Neural progenitor cell (in vitro differentiated cells): Measurements from ENCODE around the gene KRTAP10-9. TPM values are rescaled to one million over a fixed set of nuclear protein-coding genes. Genes with fewer than 3 reads are reported as not detected.
"Not testable (repeated sequence)": the region's sequence is repeated elsewhere in the genome, so short reads cannot be mapped to it uniquely, and the experiment has no call there.

Source experiments
- DNase-seq: peaks from one replicate; pipeline ENCODE4 v3.0.0-alpha.2; 2016; ENCODE audit warnings: low spot score
- H2AFZ ChIP-seq: fragments of 200-600 bp; sonication (generic); replicated peaks from 2 replicates; pipeline ENCODE4 v1.6.1; 2016; ENCODE audit warnings: antibody characterized with exemption
- H3F3A ChIP-seq: fragments of 200-600 bp; sonication (generic); 2 replicates; pipeline ENCODE4 v1.6.1; 2016; ENCODE audit warnings: antibody characterized with exemption, low read depth
- H3K27ac ChIP-seq: fragments of 200-600 bp; sonication (generic); 2 replicates; pipeline ENCODE4 v1.5.1; 2016; ENCODE audit warnings: mild to moderate bottlenecking
- H3K27me3 ChIP-seq: fragments of 200-600 bp; sonication (generic); 2 replicates; pipeline ENCODE4 v1.6.1; 2016; ENCODE audit warnings: mild to moderate bottlenecking, moderate library complexity
- H3K36me3 ChIP-seq: fragments of 200-600 bp; sonication (generic); 2 replicates; pipeline ENCODE4 v1.5.1; 2016
- H3K4me1 ChIP-seq: fragments of 200-600 bp; sonication (generic); 2 replicates; pipeline ENCODE4 v1.6.1; 2016; ENCODE audit warnings: mixed run types
- H3K4me2 ChIP-seq: fragments of 200-600 bp; sonication (generic); 2 replicates; pipeline ENCODE4 v1.6.1; 2016
- H3K4me3 ChIP-seq: fragments of 200-600 bp; sonication (generic); 2 replicates; pipeline ENCODE4 v1.5.1; 2016
- H3K79me2 ChIP-seq: fragments of 200-600 bp; sonication (generic); 2 replicates; pipeline ENCODE4 v1.6.1; 2016; ENCODE audit warnings: low read depth
- H3K9ac ChIP-seq: fragments of 200-600 bp; sonication (generic); 2 replicates; pipeline ENCODE4 v1.6.1; 2016
- H3K9me3 ChIP-seq: fragments of 200-600 bp; sonication (generic); 2 replicates; pipeline ENCODE4 v1.5.1; 2016; ENCODE audit warnings: low read depth
- H4K20me1 ChIP-seq: fragments of 200-600 bp; sonication (generic); 2 replicates; pipeline ENCODE4 v1.6.1; 2016; ENCODE audit warnings: low read depth
- H3K27ac Mint-ChIP-seq: 3 replicates; pipeline ENCODE4 v1.8.0; 2021; ENCODE audit warnings: mixed read lengths
- H3K27me3 Mint-ChIP-seq: 2 replicates; pipeline ENCODE4 v1.8.0; 2022; ENCODE audit warnings: low read depth, mild to moderate bottlenecking, inconsistent platforms, moderate library complexity, mixed read lengths; ENCODE audit not compliant: insufficient read depth
- H3K36me3 Mint-ChIP-seq: 3 replicates; pipeline ENCODE4 v1.8.0; 2021; ENCODE audit warnings: mixed read lengths
- H3K4me1 Mint-ChIP-seq: 3 replicates; pipeline ENCODE4 v1.8.0; 2021; ENCODE audit warnings: mixed read lengths
- H3K4me3 Mint-ChIP-seq: 3 replicates; pipeline ENCODE4 v1.8.0; 2021; ENCODE audit warnings: mild to moderate bottlenecking, moderate library complexity, mixed read lengths
- H3K9me3 Mint-ChIP-seq: 3 replicates; pipeline ENCODE4 v1.8.0; 2020; ENCODE audit warnings: mixed read lengths
- CTCF ChIP-seq: fragments of 200-600 bp; sonication (generic); IDR thresholded peaks from 2 replicates; pipeline ENCODE4 v1.5.1; 2017; ENCODE audit warnings: antibody characterized with exemption, mild to moderate bottlenecking
- EZH2 ChIP-seq: fragments of 200-600 bp; sonication (generic); IDR thresholded peaks from 2 replicates; pipeline ENCODE4 v1.6.1; 2017; ENCODE audit warnings: antibody characterized with exemption, mild to moderate bottlenecking, moderate library complexity
- EZH2phosphoT487 ChIP-seq: fragments of 200-600 bp; sonication (generic); IDR thresholded peaks from 2 replicates; pipeline ENCODE4 v1.6.1; 2017; ENCODE audit warnings: antibody characterized with exemption
- total RNA-seq: library from RNA; depleted of rRNA; stranded (reverse); fragments of >200 nt; gene quantifications from 2 replicates; pipeline ENCODE4 v1.2.3, GENCODE V29; 2015; ENCODE audit warnings: low replicate concordance

The KRTAP10-9 gene
- total RNA-seq, 1 donor from 2014 or later = not detected

GRCh38 chr21:44658541-44658910 lies 31.6 kb downstream of the KRTAP10-9 start:
- no peak for DNase-seq
- TF ChIP-seq CTCF = no peak
- no peak for TF ChIP-seq EZH2
- TF ChIP-seq EZH2phosphoT487 = no peak
- Mint-ChIP-seq H3K4me3 (no peak overlapping the region), H3K27ac (no peak overlapping the region), H3K27me3 (peaks cover 5% of the 10 kb centered on the region), H3K9me3 (peaks cover 26% of the 10 kb centered on the region), H3K4me1 (no peaks in the 10 kb centered on the region), H3K36me3 (no peaks in the 10 kb centered on the region)
- peak overlapping the region; percentile 70 for H2AFZ ChIP-seq
- H3K79me2 ChIP-seq = no peaks in the 10 kb centered on the region
- H3K4me1 ChIP-seq = no peaks in the 10 kb centered on the region
- no peaks in the 10 kb centered on the region for H3K36me3 ChIP-seq
- no peak overlapping the region for H3K4me2 ChIP-seq
- no peak overlapping the region for H3K9ac ChIP-seq
- H3K27me3 ChIP-seq = no peaks in the 10 kb centered on the region
- no peaks in the 10 kb centered on the region for H4K20me1 ChIP-seq
- no peaks in the 10 kb centered on the region for H3F3A ChIP-seq
- H3K9me3 ChIP-seq = no peaks in the 10 kb centered on the region
- H3K27ac ChIP-seq = no peak overlapping the region
- no peak overlapping the region for H3K4me3 ChIP-seq

GRCh38 chr21:44658913-44659595 lies 32.2 kb downstream of the KRTAP10-9 start:
- Mint-ChIP-seq H3K9me3 (peaks cover 28% of the 10 kb centered on the region), H3K27ac (no peak overlapping the region), H3K36me3 (no peaks in the 10 kb centered on the region), H3K27me3 (peaks cover 5% of the 10 kb centered on the region), H3K4me1 (no peaks in the 10 kb centered on the region), H3K4me3 (no peak overlapping the region)
- Histone ChIP-seq H3K4me1 (no peaks in the 10 kb centered on the region), H3K4me2 (no peak overlapping the region), H3K4me3 (no peak overlapping the region), H3K9ac (no peak overlapping the region), H3K27me3 (no peaks in the 10 kb centered on the region), H4K20me1 (no peaks in the 10 kb centered on the region), H3K27ac (no peak overlapping the region), H3F3A (no peaks in the 10 kb centered on the region), H3K9me3 (no peaks in the 10 kb centered on the region), H2AFZ (peak overlapping the region; percentile 70), H3K36me3 (no peaks in the 10 kb centered on the region), H3K79me2 (no peaks in the 10 kb centered on the region)
- DNase-seq = no peak
- TF ChIP-seq CTCF (no peak), EZH2 (no peak)

GRCh38 chr21:44661567-44661966 lies 34.7 kb downstream of the KRTAP10-9 start:
- H3K27ac ChIP-seq, H3K79me2 ChIP-seq, H3K4me2 ChIP-seq, H3F3A ChIP-seq, H3K27me3 Mint-ChIP-seq, H3K4me1 Mint-ChIP-seq, H4K20me1 ChIP-seq, H3K36me3 ChIP-seq, H3K27me3 ChIP-seq, H3K27ac Mint-ChIP-seq, H3K9me3 ChIP-seq, H3K36me3 Mint-ChIP-seq, H3K9ac ChIP-seq, H3K4me3 Mint-ChIP-seq, H3K4me3 ChIP-seq, H3K4me1 ChIP-seq: not testable (repeated sequence)
- peaks cover 32% of the 10 kb centered on the region for H3K9me3 Mint-ChIP-seq
- peak; percentile 39 for DNase-seq
- peak overlapping the region; percentile 7 for H2AFZ ChIP-seq

- no peaks in the 10 kb centered on the region for H3K27me3 ChIP-seq
- no peaks in the 10 kb centered on the region for H3K36me3 Mint-ChIP-seq
- H3K9me3 Mint-ChIP-seq = peaks cover 26% of the 10 kb centered on the region
- no peaks in the 10 kb centered on the region for H3K36me3 ChIP-seq
- H2AFZ ChIP-seq = no peak overlapping the region
- no peaks in the 10 kb centered on the region for H4K20me1 ChIP-seq
- H3K27ac ChIP-seq = no peak overlapping the region
- no peak overlapping the region for H3K9ac ChIP-seq
- peaks cover 7% of the 10 kb centered on the region for H3K27me3 Mint-ChIP-seq
- H3K9me3 ChIP-seq = peaks cover 6% of the 10 kb centered on the region
- H3K4me1 ChIP-seq = no peaks in the 10 kb centered on the region
- no peak overlapping the region for H3K4me3 Mint-ChIP-seq
- no peak overlapping the region for H3K27ac Mint-ChIP-seq
- TF ChIP-seq EZH2phosphoT487 (no peak), CTCF (no peak), EZH2 (no peak)
- H3K4me3 ChIP-seq = no peak overlapping the region
- H3K79me2 ChIP-seq = no peaks in the 10 kb centered on the region
- no peaks in the 10 kb centered on the region for H3F3A ChIP-seq
- H3K4me1 Mint-ChIP-seq = no peaks in the 10 kb centered on the region
- no peak overlapping the region for H3K4me2 ChIP-seq
- DNase-seq = no peak
Measured at GRCh38 chr21:44664691-44665090, 37.8 kb downstream of the KRTAP10-9 start.
